ENCODE data around the gene CD74.

CD74 gene

DNA sequence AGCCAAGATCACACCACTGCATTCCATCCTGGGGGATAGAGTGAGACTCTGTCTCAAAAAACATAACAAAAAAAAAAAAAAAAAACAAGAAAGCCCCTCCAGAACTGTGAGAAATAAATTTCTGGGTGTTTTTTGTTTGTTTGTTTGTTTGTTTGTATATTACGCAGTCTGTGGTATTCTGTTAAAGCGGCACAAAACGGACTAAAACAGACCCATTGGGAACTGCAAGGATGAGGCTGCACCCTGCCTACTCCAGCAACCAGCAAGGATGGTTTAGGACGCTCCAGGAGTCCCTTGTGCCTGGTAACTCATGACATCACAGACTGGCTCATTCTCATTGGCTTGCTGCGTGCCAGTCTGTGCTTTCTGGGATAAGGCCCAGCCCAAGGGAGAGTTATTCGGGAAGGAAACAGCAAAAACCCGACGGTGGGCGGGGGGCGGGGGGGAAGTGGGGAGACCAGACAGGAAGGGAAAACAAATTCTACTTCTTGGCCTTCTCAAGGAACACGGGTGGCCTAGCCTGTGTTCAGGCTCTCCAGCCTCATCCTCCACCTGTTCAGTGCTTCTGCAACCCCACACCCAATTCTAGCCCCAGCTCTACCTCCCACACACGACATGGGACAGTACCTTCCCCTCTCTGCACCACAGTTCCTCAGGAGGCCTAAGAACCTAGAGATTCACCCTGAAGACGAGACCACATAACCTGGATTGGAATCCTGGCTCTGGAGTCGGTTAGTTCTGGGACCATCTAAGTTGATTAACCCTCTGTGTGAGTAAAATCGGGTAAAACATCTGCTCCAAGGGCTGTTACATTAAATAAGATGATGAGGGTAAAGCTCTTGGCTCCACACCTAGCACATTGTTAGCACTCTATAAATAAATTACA, 2.8 kb downstream of the CD74 start:
- FAIRE-seq = peak; percentile 65

DNA sequence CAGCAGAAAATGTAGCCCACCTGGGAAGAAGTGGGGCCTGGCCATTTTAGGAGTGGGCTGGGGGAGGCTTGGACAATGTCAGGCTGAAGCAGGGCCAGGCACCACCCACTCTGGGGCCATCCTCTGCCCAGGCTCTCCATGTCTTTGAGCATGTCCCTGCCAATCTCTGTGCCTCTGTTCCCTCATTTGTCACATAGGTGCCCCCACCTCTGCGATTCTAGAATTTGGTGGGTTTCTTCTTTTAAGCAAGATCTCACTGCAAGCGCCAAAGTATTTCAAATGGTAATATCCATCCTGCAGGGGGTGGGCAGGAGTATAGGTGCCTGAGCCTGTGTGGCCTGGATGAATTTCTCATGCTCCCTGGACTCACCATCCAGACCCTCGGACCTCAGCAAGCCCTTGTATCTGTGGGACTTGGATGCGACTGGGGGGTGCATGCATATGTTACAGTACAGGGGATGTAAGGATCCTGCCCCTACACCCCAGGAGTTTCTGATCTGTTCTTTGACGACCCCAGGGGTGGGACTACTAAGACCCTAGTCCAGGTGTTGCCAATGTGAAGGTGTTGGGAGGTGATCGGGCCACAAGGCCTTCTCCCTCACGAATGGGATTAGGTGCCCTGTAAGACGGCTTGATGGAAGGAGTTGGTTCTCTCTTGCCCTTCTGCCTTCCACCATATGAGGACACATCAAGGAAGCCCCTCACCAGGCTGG, 4.3 kb downstream of the CD74 start:
- no peak for FAIRE-seq

GRCh38 chr5:150407096-150407720, 5.5 kb downstream of the CD74 start:
- FAIRE-seq = no peak

- no peak for FAIRE-seq
Measured at GRCh38 chr5:150406723-150407095, 6.0 kb downstream of the CD74 start.

DNA sequence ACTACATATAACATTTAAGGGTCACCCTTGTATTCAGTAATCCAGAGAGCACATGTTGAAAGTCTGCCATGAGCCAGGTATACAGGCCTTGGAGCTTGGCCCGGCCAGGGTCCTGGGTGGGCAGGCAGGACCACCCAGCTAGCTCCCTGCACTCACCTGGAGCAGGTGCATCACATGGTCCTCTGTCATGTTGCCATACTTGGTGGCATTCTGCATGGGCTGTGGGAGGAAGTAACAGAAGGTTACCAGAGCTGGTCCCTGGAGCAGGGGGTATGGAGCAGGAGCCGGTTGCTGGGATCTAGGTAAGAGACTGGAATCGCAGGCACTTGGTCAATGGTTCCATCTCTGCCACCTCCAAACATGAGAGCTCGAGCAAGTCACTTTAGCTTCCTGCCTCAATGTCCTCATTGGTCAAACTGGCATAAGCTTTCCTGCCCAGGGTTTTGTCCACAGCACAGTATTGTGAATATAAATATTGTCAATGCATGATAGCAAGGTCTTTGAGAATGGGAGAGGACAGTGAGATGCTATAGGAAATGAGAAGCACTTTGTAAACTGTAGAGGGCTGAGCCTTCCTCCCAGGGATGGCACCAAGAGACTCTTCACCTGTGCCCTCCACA, 6.5 kb downstream of the CD74 start:
- FAIRE-seq = no peak

DNA sequence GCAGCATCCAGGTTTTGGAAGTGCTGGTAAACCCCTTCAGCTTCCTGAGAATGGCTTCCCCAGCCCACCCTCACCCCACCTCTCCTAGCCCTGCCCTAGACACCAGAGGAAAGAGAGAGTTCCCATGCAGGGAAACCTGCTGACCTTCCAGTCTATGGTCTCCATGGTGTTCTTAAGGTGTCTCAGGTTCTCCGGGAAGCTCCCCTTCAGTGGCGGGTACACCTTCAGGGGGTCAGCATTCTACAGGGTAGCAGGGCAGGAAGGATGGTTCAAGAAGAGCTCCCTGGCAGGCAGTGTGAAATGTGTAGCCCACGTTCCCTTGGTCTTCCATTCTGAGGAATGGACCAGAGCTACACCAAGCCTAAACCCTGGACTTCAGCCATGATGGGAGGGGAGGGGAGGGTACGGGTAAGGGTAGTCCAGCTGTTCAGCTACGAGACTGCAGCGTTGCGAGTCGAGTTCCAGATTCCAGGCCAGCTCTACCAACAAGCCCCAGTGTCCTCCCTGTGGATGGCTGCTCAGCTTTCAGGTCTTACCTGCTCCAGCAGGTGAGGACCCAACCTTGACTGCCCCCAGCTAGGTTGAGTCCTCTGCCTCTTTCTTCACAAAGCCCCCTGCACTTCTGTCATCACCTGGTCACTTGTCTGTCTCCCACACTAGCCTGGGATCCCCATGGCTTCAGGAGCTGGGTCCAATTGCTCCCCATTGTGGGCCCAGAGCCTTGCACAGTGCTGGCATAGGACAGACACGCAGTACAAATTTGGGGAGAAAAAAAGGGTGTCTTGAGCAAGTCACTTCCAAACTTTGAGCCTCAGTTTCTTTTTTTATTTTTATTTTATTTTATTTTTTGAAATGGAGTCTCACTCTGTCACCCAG, 7.5 kb downstream of the CD74 start:
- FAIRE-seq = no peak

GRCh38 chr5:150404535-150404934, 8.2 kb downstream of the CD74 start:
- no peak for FAIRE-seq

DNA sequence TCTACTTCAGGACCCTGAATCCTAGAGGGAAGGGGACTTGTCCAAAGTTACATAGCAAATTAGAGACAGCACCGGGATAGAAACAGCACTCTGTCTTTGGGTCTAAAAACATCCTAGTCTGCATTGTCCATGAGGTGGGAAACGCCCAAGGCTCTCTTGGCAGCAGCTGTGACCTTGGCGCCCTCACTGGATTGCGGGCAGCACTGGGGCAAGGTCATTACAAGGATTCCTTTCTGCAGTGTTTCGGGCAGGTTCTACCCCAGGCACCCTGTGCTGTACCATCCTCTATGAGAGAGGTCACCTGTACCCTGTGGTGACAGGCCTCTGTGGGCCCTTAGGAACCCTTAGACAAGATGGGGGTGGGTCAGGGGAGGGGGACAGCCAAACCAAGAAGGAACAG, 8.6 kb downstream of the CD74 start:
- no peak for FAIRE-seq

DNA sequence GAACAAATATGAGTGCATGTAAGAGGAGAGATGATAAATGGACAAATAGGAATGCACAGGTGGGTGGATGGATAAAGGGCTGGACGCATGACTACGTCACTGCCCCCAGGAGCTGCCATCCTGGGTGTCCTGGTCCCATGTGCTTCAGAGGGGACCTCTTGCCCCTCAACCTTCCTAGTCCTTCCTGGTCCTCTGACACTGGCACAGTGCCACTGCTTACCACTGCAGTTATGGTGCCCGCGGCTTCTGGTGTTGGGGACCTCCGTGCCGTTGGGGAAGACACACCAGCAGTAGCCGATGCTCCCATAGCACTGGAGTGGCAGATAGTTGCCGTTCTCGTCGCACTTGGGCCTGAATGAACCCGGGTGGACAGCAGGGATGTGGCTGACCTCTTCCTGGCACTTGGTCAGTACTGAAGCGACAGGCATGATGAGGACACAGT, 9.8 kb downstream of the CD74 start:
- no peak for FAIRE-seq

DNA sequence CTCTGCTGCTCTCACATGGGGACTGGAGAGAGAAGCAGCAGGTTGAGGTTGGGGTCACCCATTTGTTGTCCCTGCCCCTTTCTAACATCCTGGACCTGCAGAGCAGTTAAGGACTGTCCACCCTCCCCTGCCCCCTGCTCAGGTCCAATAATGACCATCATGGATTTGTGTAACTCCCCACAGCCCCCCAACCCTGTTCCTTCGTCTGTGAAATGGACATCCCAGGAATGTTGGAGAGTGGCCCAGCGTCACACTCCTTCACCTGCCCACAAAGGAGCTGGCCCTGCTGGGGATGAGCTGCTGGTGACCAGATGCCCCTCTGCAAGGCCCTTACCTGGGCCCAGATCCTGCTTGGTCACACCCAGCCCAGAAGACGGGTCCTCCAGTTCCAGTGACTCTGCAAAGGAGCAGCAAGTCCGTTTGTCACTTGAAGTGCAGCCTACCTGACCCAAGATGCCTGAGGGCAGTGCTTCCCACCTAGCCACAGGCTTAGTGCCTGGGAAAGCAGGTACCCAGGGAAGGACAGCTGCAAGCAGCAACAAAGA, 10.4 kb downstream of the CD74 start:
- FAIRE-seq = no peak

GRCh38 chr5:150401376-150402228, 11.1 kb downstream of the CD74 start:
- FAIRE-seq = no peak

- FAIRE-seq = no peak
Measured at GRCh38 chr5:150401076-150401375, 11.7 kb downstream of the CD74 start.

- no peak for FAIRE-seq
Measured at GRCh38 chr5:150400316-150401075, 12.2 kb downstream of the CD74 start.

GRCh38 chr5:150399524-150400211, 13.0 kb downstream of the CD74 start:
- no peak for FAIRE-seq

- no peak for FAIRE-seq
Measured at GRCh38 chr5:150398722-150399523, 13.8 kb downstream of the CD74 start.

DNA sequence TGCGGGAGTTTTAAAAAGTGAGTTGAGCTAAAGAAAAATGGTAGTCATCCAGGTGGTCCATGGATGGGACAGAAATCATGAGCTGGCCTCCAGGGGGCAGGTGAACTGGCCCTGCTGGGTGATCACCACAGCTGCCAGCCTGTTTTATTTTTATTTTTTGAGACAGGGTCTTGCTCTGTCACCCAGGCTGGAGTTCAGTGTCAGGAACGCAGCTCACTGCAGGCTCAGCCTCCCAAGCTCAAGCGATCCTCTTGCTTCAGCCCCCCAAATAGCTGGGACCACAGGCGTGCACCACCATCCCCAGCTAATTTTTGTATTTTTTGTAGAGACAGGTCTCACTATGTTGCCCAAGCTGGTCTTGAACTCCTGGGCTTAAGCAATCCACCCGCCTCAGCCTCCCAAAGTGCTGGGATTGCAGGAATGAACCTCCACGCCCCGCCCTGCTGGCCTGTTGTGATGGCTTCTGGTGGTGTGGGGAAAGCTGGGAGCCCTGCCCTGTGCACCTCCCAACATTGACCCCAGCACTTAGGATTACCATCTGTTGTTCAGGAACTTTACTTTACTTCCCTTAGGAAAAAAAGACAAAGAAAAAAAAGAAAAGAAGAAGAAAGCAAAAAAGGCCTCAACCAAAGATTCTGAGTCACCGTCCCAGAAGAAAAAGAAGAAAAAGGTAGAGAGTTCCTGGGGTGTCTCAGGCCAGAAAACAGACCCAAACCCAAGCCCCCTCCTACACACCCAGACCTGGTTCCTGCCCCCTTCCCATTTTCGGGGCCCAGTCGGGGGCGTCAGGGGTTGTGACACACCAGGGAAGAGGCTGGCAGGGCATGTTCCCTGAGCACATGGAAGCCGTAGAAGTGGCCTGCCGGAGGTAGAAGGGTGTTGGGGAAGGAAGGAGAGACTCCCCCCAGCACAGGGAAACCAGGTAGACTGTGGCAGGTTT, 14.7 kb downstream of the CD74 start:
- FAIRE-seq = no peak

- FAIRE-seq = no peak
Measured at GRCh38 chr5:150397146-150397781, 15.4 kb downstream of the CD74 start.
